Stimulated activated CD8-positive, alpha-beta memory T cell treated with anti-CD3 and anti-CD28 coated beads, Interleukin-2, amount 100 ng/mL, for 48 hours (primary cell): ENCODE measurements around the gene ANKRD1.

ENCODE experiments used
- DNase-seq, 2 donors: peaks; one replicate each; pipeline ENCODE4 v3.0.0-alpha.2; 2020; ENCODE audit warnings: low read depth in 2 of 2

The ANKRD1 gene

DNA sequence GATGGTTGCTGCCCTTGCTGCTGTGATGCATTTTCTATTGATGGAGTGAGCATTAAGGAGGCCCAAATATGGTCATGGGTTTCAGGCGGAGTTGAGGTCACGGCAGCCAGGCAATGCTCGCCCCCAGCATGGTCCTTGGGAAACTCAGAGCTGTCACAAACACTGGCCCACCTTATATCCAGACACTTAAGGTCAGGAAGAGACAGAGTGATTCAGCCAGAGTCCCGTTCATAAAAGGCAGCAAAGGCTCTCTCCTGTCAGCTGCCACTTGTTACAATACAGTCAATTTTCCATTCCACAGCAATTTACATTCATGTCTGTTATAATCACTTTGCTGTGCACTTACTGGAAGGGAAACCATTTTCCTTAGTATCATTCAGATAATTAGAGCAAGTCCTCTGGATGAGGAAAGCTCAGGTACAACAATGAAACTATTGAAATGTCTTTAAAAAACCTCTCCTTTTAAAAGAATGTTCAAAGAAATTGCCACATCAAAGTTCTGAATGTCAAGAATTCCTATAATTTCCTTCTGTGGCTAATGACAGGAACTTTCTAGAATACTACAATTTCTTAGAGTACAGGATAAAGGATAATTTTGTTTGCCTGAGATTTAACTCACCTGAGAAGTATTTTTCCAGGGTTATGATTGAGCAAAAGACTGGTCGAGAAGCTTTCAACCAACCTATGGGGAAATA lies 14.8 kb upstream of the ANKRD1 start:
- no peak for DNase-seq

DNA sequence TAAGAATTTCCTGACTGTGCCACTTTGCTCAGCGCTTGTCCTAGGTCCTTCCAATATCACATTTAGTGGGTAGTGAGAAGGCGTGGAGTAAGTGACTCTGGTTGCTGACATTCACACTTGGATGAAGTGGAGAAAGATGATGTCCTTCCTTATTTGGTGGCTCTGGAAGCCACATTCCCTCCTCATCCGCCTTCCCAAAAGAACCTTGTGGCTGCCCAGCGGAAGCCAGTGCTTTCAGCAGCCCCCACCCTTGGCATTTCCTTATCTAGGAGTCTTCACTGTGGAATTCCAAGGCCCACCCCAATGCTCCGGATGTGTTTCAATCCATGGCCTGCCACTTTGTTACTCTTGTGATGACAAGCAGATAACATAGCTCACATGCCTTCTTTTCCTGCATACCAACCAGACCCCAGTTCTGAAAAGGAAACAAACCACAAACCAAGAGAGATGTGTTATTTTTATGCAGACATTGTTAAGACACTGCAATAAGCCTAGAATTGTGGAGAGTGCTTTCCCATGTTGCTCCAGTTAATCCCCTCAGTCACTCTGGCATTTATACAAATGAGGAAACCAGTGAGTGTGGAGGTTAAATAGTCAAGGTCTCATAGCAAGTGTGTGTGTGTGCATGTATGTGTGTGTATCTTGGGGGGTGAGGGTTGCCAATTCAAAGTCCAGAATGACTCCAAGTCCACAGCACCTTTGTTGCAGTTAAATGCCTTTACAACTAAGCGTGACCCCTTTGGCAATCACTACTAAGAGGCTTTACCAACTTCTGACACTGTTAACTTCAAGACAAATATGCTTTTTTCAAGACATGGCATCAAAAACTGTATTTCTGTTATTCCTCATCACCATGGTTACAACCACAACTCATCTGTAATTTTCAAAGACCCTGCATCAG lies 10.3 kb upstream of the ANKRD1 start:
- DNase-seq: no peak

DNA sequence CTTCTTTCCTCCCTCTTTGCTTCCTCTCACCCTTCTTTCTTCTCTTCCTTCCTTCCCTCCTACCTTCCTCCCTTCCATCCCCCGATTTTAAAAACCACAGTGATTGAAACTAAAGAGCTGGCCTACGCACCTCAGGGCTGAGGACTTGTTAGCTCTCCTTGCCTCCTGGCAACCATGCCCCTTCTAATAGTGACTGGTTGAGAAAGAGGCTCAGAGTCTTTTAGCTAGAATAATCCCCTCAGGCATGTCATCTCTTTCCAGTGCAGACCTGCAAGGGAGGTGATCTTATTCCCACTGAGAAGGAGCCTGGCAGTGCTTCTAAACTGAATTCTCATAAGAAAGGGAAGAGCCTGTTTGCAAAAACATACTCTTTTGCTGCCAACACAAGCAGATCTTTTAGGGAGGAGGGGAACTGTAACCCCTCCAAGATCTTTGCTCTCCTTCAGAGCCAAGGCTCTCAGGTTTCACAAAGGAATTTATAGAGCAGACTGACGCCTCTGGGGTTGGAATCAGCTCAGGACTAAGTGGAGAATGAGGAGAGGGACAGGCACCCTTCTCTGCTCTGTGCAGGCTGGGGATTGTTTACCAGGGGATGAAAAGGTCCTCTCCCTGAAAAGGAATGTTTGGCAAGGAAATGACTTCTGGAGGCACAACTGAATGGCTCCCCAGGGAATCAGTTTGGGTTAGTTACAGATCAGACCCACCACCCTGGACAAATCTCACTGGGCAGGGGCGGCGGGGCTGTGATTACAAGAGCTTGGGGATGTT lies 9.4 kb upstream of the ANKRD1 start:
- DNase-seq: no peak

DNA sequence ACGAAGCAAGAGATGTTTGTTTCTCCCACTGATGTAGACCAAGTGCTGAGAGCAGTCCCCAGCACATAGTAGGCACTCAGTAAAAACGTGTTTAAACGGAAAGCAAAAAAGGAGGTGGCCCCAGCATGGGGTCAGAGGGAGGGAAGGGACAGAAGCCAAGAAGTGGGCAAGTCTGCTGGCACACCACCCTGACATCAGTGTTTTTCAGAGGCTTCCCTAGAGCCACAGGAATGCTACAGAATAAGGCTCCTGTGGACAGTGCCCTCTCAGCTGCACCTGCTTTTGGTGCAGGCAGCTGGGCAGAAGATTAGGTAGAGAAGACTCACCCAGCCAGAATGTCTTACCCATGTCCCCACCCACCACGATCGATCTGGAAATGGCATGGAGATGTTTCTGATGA lies 8.3 kb upstream of the ANKRD1 start:
- DNase-seq: no peak

DNA sequence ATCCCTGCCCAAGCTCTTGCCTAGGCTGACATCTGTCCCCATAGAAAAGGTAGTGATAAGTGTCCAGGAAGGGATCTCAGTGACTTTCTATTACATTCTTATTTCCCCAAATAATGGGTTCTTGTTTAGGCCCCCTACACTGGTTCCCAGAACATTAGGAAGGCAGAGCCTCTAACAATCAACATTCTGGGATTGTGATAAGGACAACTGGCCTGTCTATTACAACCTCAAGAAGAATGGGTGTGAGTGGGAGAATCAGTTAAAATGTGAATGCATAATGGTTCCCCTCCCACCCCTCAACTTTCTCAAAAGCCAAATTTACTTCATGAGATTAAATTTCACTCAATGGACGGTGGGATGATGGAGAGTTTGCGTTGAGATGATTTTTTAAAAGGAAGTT lies 6.4 kb upstream of the ANKRD1 start:
- DNase-seq: no peak

GRCh38 chr10:90925079-90926029 lies 4.5 kb upstream of the ANKRD1 start:
- DNase-seq: no peak

- DNase-seq: no peak
Measured at GRCh38 chr10:90924552-90924951, 3.7 kb upstream of the ANKRD1 start.

GRCh38 chr10:90923111-90923731 lies 2.3 kb upstream of the ANKRD1 start:
- DNase-seq: no peak

GRCh38 chr10:90921906-90922305 lies 1.0 kb upstream of the ANKRD1 start:
- no peak for DNase-seq

DNA sequence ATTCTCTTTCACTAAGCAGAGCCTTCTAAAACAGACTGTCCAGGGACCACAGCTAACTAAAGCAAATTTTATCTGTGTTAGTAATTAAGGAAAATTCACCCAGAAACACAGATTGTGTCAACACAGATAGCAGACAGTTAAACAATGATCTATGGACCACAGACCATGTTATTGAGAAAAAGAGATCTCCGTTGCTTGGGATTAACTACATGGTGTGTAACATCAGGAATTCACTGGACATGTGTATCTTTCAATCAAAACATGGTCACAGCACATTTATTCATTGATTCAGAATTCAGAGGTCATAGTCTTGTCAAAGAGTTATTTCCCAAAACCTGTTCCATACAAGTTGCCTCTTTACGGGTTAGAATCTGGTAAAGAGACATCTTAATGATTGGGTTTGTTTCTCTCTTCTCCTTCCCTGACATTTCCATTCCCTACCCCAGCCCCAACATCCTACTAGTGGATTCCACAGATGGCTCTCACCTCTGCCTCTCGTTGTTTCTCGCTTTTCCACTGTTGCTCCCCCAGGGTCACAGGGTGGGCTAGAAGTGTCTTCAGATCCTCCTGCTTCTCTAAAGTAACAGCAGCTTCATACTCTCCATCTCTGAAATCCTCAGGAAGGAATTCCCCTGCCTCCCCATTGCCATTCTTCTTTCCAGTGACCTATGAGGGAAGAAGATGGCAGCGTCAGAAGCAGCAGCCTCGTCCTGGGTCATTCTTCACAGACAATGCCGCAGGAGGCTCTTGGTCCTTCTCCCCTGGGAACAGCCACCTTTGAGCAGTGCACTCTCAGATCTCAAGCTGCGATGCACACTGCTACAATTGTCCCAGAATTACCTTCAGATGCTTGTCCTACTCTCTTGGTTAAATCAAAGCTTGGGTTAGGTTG lies 958 bp downstream of the ANKRD1 start:
- DNase-seq: no peak

GRCh38 chr10:90917968-90918318 lies 2.9 kb downstream of the ANKRD1 start:
- DNase-seq: no peak

DNA sequence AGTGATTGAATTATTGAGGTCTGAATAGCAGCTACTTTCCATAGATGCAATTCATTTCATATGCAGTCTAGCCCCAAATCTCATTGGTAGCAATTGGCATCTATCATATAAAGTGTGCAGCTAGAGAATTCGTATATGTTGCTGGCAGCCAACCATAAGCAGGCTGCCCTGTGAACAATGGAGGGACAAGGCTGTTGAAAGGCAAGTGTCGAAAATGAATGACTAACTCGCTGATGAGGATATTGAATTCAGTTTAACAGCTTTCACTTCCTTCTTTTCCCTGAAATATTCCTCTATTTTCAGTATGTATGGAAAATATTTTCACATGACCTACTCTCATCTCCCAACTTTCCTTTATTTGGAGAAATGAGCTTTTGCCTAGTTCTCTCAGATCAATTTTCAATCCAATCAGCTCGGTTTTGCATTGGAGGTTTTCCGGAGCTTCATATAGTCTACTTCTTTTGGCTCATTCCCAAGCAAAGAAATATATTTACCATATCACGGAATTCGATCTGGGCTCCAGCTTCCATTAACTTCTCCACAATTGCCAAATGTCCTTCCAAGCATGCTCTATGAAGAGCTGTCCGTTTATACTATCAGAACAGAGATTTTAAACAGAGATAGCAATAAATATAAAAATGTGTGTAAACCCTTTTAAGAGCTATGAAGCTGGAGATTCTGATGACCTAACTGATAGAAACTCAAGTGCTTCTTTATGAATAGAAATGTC lies 3.5 kb downstream of the ANKRD1 start:
- DNase-seq: no peak

DNA sequence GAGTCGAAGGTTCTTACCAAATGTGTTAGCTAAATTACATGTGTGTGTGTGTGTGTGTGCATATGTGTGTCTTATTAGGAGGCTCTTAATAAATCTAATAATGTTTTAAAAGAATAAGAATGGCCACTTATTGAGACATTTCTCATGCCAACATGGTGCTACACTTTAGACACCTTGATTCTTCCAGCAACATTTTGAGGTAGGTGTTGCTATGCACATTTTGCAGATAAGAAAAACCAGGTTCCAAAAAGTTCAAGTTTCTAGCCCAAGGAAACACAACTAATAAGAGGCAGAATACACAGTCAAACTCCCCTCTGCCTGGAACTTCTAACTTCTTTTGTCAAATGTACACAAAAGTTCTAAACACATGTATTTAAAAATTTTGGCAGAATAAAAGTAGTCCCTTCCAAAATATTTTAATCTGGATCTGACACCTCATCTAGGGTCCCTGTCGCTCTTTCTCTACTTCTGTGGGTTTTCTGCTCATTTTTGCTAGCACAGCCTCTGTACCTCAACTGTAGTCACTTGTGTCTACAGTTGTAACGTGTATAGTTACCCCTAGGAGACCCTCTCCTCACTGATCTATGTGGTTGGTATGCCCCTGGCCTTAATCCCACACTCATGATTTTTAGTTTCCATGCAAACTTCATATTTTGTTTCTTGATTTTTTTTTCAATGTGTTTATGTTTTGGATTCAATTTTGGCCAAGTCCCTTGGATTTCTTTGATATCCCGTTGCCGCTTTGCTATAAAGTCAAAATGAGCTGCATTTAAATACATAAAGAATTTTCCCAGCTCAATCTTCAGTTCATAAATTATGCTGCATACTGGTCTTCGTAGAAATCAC lies 4.3 kb downstream of the ANKRD1 start:
- DNase-seq: no peak

DNA sequence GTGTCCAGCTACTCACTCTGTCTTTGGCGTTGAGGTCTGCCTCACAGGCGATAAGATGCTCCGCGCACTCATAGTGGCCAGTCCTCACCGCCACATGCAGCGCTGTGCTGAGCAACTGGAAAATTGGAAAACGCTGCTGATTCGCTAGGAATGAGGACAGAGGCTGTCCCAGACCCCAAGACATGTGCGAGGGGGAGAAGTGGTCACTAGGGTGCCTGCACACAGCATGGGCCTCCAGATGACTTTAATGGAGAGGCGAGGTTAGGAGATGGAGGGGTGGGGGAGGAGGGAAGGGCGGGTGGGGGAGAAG lies 5.2 kb downstream of the ANKRD1 start:
- no peak for DNase-seq

DNA sequence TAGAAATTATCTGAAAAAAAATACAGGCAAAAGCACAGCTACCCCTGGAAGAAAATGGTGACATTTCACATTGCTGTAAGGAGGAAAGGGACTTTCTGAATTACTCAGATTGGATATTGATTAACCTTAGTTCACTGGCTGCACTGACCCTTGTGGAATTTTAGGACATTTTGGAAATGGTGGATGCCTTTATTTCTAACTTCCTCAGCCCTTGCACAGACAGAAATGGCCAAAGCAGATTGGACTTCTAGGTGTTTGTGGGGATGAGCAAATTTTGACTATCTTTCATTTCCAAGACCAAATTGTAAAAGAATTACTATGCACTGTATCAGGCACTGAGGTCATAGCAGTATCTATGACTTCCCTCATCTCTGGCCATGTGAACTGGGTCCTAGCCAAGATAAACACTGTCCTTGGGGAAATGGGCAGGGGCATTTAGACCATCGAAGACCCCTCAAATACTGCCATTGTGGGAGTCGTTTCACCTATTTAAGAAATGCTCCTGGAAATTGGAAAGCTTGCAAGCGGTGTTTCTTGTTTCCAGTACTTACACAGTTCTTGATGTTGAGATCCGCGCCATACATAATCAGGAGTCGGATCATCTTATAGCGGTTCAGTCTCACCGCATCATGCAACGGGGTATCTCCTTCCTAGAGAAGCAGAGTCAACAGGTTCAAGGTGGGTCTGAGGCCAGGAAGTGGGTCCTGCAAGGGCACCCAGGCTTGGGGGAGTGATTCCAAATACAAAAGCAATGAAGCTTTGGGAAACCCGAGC lies 5.7 kb downstream of the ANKRD1 start:
- DNase-seq: no peak

GRCh38 chr10:90913774-90914420 lies 7.0 kb downstream of the ANKRD1 start:
- DNase-seq: no peak

- no peak for DNase-seq
Measured at GRCh38 chr10:90912854-90913479, 7.9 kb downstream of the ANKRD1 start.
